Stomach (tissue), 4 donors: ENCODE data around the gene ULBP3.
"Not testable (repeated sequence)": the region's sequence is repeated elsewhere in the genome, so short reads cannot be mapped to it uniquely, and the experiment has no call there.

Experiments
- CTCF ChIP-seq, 7 experiments: fragments of 450-650 bp in 4 of 7; fragments of 200-600 bp in 3 of 7; sonication (generic) in 3 of 7; IDR thresholded peaks; one replicate each; pipeline ENCODE4 v1.5.1; 2016 to 2019; ENCODE audit warnings: antibody characterized with exemption in 7 of 7, control low read depth in 2 of 7, mild to moderate bottlenecking in 1 of 7
- EP300 ChIP-seq: sonication (generic); formaldehyde crosslinking; IDR thresholded peaks from one replicate; pipeline ENCODE4 v1.6.1; 2017; ENCODE audit warnings: antibody characterized with exemption
- POLR2A ChIP-seq, 4 donors: fragments of 450-650 bp; IDR thresholded peaks; one replicate each; pipeline ENCODE4 v1.6.1; 2016; ENCODE audit warnings: antibody characterized with exemption in 4 of 4, control low read depth in 2 of 4, mild to moderate bottlenecking in 1 of 4, moderate library complexity in 1 of 4
- POLR2AphosphoS5 ChIP-seq, 3 donors: sonication (generic); formaldehyde crosslinking; IDR thresholded peaks; one replicate each; pipeline ENCODE4 v1.6.1; 2016; ENCODE audit warnings: antibody characterized with exemption in 3 of 3

GRCh38 chr6:150074396-150075033, 5.6 kb upstream of the ULBP3 start:
- not testable (repeated sequence) for TF ChIP-seq CTCF (IDR thresholded peaks at IDR 0.05); POLR2AphosphoS5 (IDR thresholded peaks at IDR 0.05); EP300; POLR2A (IDR thresholded peaks at IDR 0.05)
